ENCODE results near the gene SCP2.

DNA sequence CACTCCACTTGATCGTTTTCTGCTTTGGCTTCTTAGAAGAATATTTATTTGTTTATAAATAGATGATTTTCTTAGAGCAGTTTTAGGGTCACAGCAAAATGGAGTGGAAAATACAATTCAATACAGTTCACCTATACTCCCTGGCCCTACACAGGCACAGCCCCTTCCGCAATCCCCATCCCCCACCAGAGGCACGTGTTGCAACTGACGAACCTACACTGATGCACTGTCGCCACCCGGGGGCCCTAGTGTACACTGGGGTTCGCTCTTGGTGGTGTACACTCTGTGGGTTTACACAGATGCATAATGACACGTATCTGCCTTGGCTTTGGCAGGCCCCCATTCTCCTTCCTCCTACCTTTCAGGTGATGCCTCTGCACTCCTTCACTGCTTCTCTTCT, 13.5 kb upstream of the SCP2 start:
- TF ChIP-seq, protein P1, sequence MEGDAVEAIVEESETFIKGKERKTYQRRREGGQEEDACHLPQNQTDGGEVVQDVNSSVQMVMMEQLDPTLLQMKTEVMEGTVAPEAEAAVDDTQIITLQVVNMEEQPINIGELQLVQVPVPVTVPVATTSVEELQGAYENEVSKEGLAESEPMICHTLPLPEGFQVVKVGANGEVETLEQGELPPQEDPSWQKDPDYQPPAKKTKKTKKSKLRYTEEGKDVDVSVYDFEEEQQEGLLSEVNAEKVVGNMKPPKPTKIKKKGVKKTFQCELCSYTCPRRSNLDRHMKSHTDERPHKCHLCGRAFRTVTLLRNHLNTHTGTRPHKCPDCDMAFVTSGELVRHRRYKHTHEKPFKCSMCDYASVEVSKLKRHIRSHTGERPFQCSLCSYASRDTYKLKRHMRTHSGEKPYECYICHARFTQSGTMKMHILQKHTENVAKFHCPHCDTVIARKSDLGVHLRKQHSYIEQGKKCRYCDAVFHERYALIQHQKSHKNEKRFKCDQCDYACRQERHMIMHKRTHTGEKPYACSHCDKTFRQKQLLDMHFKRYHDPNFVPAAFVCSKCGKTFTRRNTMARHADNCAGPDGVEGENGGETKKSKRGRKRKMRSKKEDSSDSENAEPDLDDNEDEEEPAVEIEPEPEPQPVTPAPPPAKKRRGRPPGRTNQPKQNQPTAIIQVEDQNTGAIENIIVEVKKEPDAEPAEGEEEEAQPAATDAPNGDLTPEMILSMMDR (IDR thresholded peaks at IDR 0.05; ENCODE audit: insufficient read depth, low read depth, low read length), result no peak
- no peak for TF ChIP-seq EZH2 (IDR thresholded peaks at IDR 0.05; ENCODE audit: insufficient read depth, low read length)

Measured in astrocyte (in vitro differentiated cells and primary cell).